AG09309 (cell line): ENCODE measurements around the gene PLA2G4C.
"Not testable (repeated sequence)": the region's sequence is repeated elsewhere in the genome, so short reads cannot be mapped to it uniquely, and the experiment has no call there.

Experiments
- DNase-seq: peaks from one replicate; pipeline ENCODE4 v3.0.0-alpha.2; 2010; ENCODE audit warnings: low read depth
- H3K4me3 ChIP-seq: 2 replicates; pipeline ENCODE4 v1.5.1; 2011; ENCODE audit warnings: mild to moderate bottlenecking, low read depth, low read length, moderate library complexity; ENCODE audit not compliant: control insufficient read depth
- CTCF ChIP-seq: IDR thresholded peaks from 2 replicates; pipeline ENCODE4 v1.5.1; 2011; ENCODE audit warnings: mild to moderate bottlenecking, low read depth, low read length, inconsistent platforms; ENCODE audit not compliant: insufficient read depth, control insufficient read depth; ENCODE audit errors: missing control alignments

PLA2G4C gene

DNA sequence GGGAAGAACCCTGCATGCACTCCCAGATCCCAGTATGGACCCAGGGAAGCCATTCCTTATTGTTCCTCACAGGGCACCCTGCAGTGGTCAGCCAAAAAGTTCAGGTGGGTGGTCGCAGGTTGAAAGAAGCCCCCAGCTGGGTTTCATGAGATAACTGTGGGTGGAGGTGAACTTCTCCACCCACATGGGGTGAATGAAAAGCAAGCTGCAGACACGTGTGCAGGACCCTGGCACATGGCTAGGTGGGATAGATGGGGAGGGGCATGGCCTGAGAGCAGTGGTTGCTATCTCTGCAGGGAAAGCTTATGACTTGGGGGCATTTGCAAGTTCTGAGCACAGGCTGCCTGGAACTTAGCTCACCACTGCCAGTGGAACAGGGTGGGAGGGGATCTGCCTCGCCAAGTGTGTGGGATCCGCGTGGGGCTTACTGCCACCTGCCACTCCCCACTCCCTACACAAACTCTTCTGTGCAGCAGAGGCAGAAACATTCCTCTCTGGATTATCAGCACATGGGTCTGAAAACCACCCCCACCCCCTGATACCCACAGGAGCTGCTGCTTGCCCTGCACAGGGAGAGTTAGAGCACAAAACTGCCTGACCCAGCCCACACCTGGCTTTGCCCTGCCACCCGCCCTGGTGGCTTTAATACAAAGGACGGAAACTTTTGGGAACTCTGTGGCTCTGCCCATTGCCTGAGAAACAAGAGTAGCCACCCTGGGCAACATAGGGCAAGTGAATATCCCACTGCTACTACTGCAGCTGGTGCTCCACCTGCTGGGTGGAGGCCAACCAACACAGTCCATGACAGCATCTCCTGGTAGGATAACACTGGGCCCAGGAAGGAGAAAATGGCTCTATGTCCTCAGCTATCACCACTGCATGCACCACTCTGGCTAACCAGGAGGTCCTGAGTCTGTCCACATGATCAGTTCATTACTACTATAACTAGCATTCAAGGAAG lies 24.4 kb downstream of the PLA2G4C start:
- no peak for TF ChIP-seq CTCF
- no peak for DNase-seq
- no peak overlapping the region for H3K4me3 ChIP-seq

GRCh38 chr19:48085076-48085475 lies 25.5 kb downstream of the PLA2G4C start:
- DNase-seq, result no peak
- TF ChIP-seq CTCF, result no peak

GRCh38 chr19:48081106-48081505 lies 29.5 kb downstream of the PLA2G4C start:
- no peak overlapping the region for H3K4me3 ChIP-seq
- no peak for TF ChIP-seq CTCF
- DNase-seq, result no peak

More at GRCh38 chr19:48085076-48085475, 25.5 kb downstream of the PLA2G4C start:
- H3K4me3 ChIP-seq, result no peak overlapping the region

DNA sequence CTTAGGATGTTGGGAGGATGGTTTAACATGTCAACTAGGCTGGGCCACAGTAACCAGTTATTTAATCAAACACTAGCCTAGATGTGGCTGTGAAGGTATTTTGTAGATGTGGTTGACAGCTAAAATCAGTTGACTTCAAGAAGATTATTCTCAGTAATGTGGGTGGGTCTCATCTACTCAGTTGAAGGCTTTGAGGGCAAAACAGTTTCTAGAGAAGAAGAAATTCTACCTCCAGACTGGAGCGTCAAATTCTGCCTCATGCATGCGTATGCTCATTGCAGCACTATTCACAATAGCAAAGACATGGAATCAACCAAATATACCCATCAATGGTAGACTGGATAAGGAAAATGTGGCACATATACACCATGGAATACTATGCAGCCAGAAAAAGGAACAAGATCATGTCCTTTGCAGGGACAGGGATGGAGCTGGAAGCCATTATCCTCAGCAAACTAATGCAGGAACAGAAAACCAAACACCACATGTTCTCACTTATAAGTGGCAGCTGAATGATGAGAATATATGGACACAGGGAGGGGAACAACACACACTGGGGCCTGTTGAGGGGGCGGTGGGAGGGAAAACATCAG lies 40.3 kb downstream of the PLA2G4C start:
- H3K4me3 ChIP-seq, DNase-seq: not testable (repeated sequence)

- TF ChIP-seq CTCF, result no peak
- H3K4me3 ChIP-seq, result no peak overlapping the region
- no peak for DNase-seq
These were observed 41.2 kb downstream of the PLA2G4C start for GRCh38 chr19:48069435-48069834.

- no peak overlapping the region for H3K4me3 ChIP-seq
- DNase-seq, result no peak
- no peak for TF ChIP-seq CTCF
These were observed 46.1 kb downstream of the PLA2G4C start for GRCh38 chr19:48064509-48064908.
